HG02678 (cell line): Measurements from ENCODE around the gene LRIG1.
A peak's percentile ranks its signal among the peaks of the same experiment; 100 is the strongest.
"Not testable (repeated sequence)": the region's sequence is repeated elsewhere in the genome, so short reads cannot be mapped to it uniquely, and the experiment has no call there.

ENCODE experiments used
- ATAC-seq: cut with Tn5 transposase; IDR thresholded peaks from one replicate; pipeline ENCODE4 v1.9.1; 2021; ENCODE audit warnings: mild to moderate bottlenecking, moderate library complexity; ENCODE audit not compliant: unreplicated experiment

The LRIG1 gene

DNA sequence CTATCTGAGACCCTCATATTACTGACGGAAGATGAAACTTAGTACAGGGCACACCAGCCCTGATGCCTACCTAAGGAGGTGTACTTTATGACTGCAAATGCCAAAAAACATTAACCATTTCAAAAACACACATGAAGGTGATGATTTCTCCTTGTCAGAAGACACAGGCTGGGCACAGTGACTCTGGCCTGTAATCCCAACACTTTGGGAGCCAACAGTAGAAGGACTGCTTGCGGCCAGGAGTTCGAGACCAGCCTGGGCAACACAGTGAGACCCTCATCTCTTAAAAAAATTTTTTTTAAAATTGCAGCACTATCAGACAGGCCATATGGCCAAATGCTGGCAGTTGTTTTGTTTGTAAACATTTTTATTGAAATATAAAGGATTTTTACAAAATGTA is 73.5 kb downstream of the LRIG1 start:
- ATAC-seq = no peak

DNA sequence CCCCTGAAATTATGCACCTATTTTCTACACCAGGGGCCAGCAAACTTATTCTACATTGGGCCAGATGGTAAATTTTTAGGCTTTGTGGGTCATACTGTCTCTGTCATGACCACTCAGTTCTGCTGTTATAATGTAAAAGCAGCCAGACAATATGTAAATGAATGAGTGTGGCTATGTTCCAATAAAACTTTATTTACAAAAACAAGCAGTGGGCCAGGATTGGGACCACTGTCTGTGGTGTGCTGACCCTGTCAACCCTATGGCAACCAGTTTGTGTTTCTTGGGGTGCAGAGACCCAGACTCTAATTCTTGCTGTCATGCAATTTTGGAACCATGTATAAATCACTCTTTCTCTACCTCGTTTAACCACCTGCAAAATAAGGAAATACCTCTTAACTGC is 74.7 kb downstream of the LRIG1 start:
- no peak for ATAC-seq

DNA sequence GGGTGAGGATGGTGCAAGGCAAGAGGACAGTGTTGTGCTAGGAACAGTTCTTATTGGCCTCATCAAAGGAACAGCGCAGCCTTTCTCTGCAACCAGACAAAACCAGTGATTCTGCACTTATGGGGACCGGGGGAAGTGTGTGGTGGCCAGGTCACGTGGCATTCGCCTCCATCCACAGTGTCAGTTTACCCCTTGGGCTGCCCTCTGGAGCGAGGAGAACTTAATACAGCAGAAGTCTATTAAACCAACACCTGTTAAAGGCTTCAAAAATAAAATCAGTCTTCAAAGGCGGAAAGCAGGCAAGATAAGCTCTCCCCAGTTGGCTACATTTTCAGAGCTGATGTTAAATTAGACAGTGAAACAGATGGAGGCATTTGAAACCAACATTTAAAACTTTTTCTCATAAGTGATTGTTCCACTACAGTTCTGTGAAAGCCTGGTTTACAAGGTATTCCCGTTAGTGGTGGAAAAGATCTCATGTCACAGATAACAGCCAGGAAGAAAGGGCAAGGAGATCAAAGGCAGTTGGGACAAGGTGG is 75.2 kb downstream of the LRIG1 start:
- ATAC-seq = no peak

DNA sequence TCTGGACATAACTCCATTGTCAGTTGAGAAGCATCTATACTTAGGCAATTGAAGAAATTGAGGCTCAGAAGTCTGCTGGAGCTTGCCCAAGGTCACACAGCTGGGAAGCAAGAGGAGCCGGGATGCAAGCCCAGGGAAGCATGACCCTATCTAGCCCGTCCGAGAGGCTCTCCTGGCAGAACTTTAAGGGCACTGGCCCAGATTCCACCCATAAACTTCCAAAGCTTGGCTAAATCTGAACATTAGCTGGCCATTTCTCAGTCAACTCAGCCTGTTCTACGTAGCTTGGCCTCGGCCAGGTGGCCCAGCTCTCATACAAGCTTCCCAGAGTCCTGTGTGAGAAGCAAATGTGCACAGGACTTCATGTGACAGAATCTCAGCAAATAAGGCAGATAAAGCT is 75.8 kb downstream of the LRIG1 start:
- no peak for ATAC-seq

DNA sequence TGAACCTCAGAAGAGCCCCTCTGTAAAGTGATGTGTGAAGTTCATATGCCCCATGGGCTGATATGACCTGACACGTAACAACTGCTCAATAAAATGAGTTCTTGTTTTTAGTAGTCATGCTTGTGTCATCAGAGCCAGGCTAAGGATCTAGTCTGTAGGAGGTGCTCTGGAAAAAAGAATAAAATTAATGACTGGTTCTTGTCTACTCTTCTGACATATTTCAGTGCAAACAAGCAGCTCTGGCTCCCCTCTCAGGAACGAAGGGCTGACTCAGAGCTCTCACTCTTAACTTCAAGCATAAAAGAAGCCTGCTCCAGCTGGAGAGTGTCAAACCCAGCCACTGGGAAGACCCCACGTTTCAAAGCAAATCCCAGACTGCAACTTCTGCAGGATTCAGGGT is 77.0 kb downstream of the LRIG1 start:
- no peak for ATAC-seq

DNA sequence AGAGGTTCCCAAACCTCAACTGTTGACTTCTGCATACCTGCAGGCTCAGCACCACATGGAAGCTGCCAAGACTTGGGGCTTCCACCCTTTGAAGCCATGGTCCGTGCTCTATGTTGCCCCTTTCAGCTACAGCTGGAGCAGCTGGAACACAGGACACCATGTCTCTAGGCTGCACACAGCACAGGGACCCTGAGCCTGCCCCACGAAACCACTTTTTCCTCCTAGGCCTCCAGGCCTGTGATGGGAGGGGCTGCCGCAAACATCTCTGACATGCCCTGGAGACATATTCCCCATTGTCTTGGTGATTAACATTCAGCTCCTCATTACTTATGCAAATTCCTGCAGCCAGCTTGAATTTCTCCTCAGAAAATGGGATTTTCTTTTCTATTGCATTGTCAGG is 78.9 kb downstream of the LRIG1 start:
- ATAC-seq = not testable (repeated sequence)

DNA sequence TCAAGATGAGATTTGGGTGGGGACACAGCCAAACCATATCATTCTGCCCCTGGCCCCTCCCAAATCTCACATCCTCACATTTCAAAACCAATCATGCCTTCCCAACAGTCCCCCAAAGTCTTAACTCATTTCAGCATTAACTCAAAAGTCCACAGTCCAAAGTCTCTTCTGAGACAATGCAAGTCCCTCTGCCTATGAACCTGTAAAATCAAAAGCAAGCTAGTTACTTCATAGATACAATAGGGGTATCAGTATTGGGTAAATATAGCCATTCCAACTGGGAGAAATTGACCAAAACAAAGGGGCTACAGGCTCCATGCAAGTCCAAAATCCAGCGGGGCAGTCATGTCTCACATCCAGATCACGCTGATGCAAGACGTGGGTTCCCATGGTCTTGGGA is 79.7 kb downstream of the LRIG1 start:
- ATAC-seq = not testable (repeated sequence)

DNA sequence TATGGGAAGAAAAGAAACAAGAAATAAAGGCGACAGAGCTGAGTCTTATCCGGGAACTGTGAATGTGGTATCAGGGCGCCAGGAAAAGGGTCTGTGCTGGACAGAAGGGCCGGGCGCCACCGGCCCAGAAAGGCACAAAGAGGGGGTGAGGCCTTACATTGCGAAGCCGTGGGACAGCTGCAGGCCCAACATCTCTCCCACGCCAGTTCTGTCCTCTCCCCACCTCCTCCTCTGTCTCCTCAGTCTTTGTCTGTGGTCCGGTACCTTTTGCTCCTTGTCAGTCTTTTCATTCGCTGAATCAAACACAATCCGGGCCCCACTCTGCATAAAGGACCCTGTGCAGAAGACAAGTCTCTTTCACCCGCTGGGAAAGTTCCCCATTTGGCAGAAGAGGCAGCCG is 81.8 kb downstream of the LRIG1 start:
- ATAC-seq = no peak

DNA sequence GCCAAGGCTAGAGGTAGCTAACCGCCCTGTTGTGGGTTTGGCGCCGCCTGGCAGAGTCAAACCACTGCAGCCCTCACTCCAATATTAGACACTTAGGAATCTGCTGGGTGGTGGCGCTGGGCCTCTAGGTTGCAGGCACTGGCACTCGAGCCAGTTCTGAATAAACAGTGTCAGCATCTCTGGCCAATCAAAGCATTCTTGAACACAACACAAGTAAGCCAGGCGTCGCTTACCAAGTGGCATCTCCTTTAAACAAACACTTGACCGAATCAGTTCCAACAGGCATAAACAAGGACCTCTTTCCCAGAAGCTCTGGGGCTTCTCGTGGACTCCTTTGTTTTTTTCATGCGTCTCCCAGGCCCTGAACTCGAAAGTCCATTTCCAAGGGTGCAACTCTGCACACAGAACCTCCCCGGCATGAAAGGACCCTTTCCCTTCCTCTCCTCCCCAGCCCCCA is 82.3 kb downstream of the LRIG1 start:
- ATAC-seq = no peak

DNA sequence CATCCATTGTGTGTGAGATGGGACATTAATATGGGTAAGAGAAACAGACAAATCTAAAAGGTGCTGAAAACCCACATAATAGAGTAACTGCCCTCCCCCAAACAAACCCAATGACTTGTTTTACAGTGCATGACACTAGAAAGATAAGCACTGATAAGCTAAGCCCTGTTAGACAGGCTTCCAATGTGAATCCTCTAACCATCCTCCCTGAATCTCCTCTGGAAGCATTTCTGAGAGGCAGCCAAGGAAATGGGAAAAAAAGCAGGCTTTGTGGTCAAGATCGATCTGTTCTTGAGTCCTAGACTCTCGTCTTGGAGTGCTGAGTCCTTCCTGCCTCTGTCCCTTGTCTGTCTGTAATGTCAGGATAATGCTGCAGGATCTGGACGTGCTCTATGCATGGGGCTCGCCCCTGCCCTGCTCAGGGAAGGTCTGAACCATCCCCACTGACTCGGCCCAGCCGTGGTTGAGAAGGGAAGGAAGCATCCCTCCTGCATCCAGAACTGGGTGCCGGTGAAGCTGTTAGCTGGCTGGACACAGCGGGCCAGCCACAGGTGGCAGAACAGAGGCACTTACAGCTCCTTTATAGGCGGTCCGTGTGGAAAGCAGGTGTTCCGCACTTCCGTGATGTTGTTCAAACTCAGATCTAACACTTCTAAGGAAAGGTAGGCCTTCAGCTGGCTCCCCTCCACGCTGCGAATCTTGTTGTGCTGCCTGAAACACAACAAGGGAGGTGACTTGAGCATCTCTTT is 84.1 kb downstream of the LRIG1 start:
- ATAC-seq = no peak

DNA sequence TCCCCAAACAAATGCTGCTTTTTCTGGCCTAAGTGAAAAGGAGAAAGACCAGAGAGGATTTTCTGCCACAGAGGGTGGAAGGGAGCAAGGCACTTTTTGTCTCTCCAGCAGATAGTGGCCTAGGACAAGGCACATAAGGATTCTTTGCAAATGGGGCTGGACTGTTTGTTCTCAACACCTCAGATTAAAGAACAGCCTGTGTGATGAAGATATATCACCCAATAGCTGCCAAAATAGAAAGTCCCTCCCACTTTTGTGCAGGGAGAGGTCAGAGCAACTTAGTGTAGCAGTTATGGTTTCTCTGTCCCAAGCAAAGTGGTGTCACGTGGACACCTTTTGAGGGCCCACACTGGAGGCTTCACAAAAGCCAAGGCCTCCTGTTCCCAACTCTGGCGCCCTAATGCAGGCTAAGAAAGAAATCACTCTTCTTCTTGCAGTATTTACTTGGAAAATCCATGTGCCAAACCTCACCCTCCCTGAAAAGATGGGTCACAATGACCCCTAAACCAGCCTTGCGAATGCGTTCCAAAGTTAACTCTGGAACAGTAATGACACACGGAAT is 84.9 kb downstream of the LRIG1 start:
- no peak for ATAC-seq

DNA sequence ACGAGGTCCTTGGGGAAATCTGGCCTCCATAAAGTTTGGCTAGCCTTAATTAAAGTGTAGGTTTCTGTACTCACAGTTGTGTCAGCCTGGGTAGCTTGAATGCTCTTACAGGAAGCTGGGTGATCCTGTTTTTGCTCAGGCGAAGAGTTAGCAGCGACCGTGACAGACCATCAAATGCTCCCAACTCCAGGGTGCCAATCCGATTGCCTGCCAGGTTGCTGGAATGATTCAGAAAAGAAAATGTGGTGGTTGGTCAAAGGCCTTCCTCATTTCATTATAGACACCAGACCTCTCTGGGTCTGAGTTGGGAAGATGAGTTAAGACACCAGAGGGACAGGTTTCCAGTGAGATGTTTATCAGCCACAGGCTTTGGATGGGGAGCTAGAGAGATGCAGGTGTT is 86.0 kb downstream of the LRIG1 start:
- no peak for ATAC-seq

DNA sequence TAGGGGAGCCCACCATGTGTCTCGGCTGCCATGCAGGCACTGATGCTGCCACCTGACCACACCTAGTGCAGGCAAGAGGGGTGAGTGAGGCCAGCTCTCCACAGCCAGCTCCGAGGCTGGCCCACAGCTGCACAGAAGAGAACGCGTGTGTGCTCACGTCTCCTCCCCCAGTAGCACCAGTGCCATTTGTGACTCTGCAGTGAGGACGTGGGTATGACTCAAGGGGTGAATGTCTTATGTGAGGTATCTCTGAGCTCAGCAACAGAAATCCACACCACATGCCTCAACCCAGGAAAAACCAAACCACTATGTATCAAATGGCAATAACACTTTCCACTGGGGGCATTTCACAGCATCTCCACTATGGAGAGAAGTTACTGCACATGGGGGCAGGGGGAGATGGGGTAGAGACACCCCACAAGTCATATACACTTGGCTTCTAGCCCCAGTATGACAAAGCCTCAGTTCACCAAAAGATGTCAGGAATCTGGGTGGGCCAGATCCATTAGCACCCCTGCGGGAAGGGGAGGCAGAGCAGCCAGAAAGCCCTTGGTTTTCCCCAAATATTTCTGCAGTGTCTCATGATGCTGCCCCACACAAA is 87.6 kb downstream of the LRIG1 start:
- no peak for ATAC-seq

DNA sequence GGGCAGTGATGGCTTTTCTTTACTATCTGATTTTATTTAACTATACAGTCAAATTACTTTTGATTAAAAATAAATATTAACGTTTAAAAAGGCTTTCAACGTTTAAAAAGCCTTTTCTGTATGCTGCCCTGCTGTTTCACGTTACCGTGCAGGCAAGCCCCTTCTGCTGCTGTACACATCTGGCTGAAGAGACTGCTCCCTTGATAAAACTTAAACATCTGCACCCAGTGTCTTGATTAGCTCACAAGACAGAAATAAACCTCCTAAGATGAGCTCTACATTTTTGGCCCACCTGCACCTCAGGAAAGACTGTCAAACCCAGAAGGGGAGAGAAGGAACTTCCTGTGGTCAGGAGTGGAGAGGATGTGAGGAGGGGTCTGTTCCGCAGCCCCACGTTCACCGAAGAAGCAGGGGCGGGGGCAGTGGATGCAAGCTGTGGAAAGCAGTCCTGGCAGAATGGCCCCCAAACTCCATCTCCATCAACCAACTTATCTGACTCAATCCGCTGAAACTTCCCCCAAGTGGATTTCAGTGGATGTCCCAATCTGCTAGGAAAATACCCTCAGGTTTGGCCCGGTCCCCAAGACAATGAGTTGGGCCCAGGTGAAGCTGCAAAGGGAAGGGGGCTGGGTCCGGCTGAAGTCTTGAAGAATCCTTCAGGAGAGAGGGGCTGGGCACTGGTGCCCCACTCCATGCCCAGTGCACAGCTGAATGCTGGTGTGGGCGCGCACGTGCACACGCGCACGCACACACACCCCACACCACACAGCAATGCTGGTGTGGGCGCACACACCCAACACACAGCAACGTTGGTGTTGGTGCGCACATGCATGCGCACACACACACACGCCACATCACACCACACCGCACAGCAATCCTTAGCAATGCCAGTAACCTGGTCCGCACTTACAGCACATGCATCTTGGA is 88.6 kb downstream of the LRIG1 start:
- ATAC-seq = no peak

DNA sequence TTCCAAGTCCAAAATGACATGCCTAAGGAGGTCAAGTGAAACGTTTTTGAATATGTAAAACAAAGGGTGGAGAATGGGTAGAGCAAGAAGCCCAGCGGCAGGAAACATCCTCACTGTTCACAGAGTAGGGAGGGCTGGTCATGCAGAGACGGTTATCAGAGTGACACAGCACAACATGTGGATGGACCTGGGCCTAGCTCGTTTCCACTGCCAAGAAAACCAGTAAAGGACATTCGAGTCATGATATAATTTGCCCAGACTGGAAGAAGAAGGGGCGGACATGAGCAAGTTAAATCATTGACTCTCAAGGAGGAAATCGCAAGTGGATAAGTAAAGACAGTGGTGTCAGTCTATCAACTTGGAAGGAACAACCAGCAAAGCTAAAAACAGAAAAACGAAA is 89.3 kb downstream of the LRIG1 start:
- ATAC-seq = no peak

DNA sequence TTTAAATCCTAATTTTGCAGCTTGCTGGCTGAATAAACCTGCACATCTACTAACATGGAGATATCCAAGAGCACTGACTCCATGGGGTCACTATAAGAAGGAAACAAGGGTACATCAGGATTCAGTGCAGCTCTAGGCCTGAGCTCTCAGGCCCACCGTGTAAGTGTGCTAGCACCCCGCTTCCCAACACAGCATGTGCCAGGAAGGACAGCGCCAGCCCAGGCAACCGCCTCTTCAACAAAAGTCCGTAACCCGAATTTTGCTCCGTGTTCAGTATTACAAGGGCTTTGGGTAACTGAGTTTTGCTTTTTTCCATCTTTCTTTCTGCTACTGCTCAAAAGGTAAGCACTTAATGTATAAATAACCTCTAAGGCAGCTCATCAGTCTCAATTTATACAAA is 89.8 kb downstream of the LRIG1 start:
- no peak for ATAC-seq

DNA sequence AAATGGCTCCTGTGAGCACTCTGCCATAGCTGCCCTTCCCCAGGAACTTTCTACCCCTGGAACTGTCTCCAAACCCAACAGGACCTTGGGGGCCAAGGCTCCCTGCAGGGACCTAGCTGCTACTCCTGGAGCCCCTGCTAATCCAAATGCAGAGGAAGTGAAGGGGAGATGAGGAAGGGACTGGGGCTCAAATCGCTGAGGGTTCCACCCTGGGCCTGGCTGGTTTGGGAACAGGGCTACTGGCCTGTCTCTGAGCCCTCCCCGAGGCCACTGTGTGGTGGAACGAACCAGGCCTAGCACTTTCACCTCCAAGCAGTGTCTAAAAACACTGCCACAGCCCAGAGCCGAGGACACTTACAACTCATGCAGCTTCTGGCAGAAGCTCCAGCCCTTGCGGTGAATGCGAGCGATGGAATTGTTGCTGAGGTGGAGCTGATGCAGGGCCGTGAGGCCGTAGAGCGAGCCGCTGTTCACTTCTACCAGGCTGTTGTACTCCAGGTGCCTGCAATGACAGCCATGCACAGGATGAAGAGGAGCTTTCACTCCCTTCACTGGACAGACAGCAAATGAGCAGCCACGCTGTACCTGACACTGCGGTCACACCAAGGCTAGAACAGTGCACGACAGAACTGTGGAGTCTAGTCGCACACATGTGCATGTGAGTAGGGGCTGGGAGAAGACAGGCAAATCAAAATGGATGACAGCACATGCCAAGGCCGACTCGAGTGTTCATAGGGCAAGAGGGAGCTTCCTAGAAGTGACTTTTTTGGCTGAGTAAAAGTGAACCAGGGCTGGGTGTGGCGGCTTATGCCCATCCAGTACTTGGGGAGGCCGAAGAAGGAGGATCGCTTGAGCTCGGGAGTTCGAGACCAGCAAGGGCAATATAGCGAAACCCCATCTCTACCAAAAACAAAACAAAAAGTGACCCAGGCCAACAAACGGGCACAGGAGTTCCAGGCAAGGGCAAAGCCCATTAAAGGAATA is 90.8 kb downstream of the LRIG1 start:
- ATAC-seq = no peak

DNA sequence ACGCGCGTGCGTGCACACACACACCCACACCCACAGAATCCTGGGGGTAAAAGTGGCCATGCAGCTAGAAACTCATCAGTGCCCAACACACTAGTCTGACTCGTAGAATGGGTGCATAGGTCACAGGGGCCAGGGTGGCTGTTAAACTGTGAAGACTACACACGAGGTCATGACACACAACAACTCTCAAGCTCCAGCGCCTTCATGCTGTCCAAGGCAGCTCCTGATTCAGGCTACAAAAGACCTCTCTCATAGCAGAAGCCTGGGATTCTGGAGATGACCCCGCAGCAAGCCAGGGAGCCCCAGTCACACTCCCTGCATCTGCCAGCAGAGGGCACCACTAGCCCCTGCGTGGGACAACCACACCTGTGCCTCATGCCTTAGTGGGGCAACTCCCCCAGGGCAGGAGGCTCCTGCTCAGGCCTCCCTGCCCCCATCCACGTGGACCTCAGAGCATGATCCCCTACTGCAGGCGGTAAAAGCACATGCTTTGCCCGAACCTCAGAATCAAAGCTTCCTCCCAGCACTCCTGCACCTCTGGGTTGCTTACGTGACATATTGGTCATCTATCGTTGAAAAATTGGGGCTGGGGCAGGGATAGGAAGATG is 93.1 kb downstream of the LRIG1 start:
- peak; percentile 86 for ATAC-seq

DNA sequence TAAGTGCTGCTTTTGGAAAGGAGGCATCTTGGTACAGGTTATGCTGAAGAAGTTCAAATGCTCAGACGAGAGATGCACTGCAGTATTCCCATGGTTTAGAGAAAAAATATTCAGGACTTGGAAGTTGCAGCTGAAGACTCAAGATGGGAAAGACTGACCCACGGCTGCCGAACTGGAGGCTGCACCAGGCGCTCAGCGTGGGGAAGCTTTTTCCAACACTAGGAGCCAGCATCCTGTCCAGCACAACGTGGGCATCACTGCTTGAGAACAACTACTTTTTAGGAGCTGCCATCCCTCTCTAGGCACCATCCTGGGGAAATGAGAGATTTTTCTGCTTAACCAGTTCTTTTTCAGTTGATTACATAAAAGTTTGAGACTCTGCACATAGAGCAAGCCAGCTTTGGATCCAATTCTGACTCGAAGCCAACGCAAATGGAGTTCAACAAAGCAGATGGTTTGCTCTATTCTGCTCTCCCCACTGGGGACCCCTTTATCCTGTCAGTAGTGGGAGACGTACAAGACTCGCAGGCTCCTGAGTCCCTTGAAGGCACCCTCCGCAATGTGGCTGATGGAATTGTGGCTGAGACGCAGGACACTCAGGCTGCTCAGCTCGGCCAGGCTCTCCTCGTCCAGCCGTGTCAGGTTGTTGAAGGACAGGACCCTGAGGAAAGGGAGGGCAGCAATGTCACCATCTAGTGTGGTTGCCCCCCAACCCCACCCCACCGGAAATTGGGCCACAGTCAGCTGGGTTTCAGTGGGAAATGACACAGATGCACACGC is 93.8 kb downstream of the LRIG1 start:
- ATAC-seq = no peak
